GM18868 (cell line): Measurements from ENCODE around the gene AGPAT3.

ENCODE experiments used
- ATAC-seq: cut with Tn5 transposase; IDR thresholded peaks from one replicate; pipeline ENCODE4 v1.9.1; 2021; ENCODE audit warnings: mild to moderate bottlenecking, moderate library complexity; ENCODE audit not compliant: unreplicated experiment

The AGPAT3 gene

GRCh38 chr21:44012474-44013379 is 147.7 kb downstream of the AGPAT3 start:
- ATAC-seq = peak; percentile 41

GRCh38 chr21:44013380-44014088 is 148.5 kb downstream of the AGPAT3 start:
- ATAC-seq = peak; percentile 30

GRCh38 chr21:44017601-44018000 is 152.6 kb downstream of the AGPAT3 start:
- ATAC-seq = no peak

GRCh38 chr21:44018127-44018526 is 153.1 kb downstream of the AGPAT3 start:
- ATAC-seq = no peak

GRCh38 chr21:44018813-44019567 is 154.0 kb downstream of the AGPAT3 start:
- ATAC-seq = no peak

- no peak for ATAC-seq
Measured at GRCh38 chr21:44019568-44019958, 154.5 kb downstream of the AGPAT3 start.

GRCh38 chr21:44020551-44020950 is 155.5 kb downstream of the AGPAT3 start:
- ATAC-seq = no peak

- no peak for ATAC-seq
Measured at GRCh38 chr21:44021064-44021463, 156.0 kb downstream of the AGPAT3 start.

- no peak for ATAC-seq
Measured at GRCh38 chr21:44024257-44024656, 159.2 kb downstream of the AGPAT3 start.

- no peak for ATAC-seq
Measured at GRCh38 chr21:44024887-44025353, 159.9 kb downstream of the AGPAT3 start.

GRCh38 chr21:44027607-44028286 is 162.7 kb downstream of the AGPAT3 start:
- no peak for ATAC-seq

- ATAC-seq = no peak
Measured at GRCh38 chr21:44028287-44028659, 163.2 kb downstream of the AGPAT3 start.

- ATAC-seq = no peak
Measured at GRCh38 chr21:44029460-44030087, 164.6 kb downstream of the AGPAT3 start.

- ATAC-seq = no peak
Measured at GRCh38 chr21:44035244-44035643, 170.2 kb downstream of the AGPAT3 start.
